ENCODE measurements around the gene CBFB. TPM values are rescaled to one million over a fixed set of nuclear protein-coding genes. Genes with fewer than 3 reads are reported as not detected.

Gene CBFB
- total and polyA plus RNA-seq, 2 of the 13 experiments (the other 11 are each of a cell fraction or from before 2014, with no cell fraction given), result 22.1 to 70.8 TPM

DNA sequence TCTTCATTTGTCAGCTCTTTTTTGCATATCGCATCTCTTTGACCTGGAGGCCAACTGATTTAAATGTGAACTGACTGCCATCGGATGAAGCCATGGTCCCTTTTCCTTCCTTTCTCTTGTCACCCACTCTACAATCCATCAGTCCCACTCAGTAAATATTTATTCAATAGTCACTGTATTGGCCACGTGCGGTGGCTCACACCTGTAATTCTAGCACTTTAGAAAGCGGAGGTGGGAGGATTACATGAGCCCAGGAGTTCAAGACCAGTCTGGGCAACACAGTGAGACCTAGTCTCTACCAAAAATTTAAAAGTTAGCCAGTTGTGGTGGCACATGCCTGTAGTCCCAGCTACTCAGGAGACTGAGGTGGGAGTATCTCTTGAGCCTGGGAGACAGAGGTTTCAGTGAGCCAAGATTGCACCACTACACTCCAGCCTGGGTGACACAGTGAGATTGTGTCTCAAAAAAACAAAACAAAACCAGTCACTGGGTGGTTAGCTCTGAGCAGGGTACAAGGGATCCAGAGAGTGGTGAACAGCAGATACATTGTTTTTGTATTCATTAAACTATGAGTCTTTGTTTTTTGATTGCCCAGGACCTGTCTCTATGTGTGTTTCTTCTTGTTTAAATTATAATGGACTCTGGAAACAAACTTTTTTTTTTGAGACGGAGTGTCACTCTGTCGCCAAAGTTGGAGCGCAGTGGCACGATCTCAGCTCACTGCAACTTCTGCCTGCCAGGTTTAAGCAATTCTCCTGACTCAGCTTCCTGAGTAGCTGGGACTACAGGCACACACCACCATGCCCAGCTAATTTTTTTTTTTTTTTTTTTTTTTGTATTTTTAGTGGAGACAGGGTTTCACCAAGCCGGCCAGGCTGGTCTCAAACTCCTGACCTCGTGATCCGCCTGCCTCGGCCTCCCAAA lies 87.7 kb downstream of the CBFB start (continued):
- TF ChIP-seq FOXC1 (CRISPR knock-in tag; IDR thresholded peaks at IDR 0.05; ENCODE audit: borderline replicate concordance) (no peak), PHF21A (CRISPR knock-in tag; IDR thresholded peaks at IDR 0.05) (peak; percentile 20; the same call in 1 of the 2 replicates), ZNF451 (CRISPR knock-in tag; IDR thresholded peaks at IDR 0.05) (no peak), NCOA1 (CRISPR knock-in tag; IDR thresholded peaks at IDR 0.05) (no peak), EZH2 (conservative IDR thresholded peaks at IDR 0.05; ENCODE audit: low read depth, low read length) (no peak), SRY (CRISPR knock-in tag; IDR thresholded peaks at IDR 0.05) (no peak), TBX2 (CRISPR knock-in tag; IDR thresholded peaks at IDR 0.05; ENCODE audit: borderline replicate concordance) (peak; percentile 87), ZNF121 (CRISPR knock-in tag; IDR thresholded peaks at IDR 0.05) (peak; percentile 17; the same call in 1 of the 2 replicates), ZBTB38 (CRISPR knock-in tag; IDR thresholded peaks at IDR 0.05) (peak; percentile 78)
- TF ChIP-seq, protein P1, sequence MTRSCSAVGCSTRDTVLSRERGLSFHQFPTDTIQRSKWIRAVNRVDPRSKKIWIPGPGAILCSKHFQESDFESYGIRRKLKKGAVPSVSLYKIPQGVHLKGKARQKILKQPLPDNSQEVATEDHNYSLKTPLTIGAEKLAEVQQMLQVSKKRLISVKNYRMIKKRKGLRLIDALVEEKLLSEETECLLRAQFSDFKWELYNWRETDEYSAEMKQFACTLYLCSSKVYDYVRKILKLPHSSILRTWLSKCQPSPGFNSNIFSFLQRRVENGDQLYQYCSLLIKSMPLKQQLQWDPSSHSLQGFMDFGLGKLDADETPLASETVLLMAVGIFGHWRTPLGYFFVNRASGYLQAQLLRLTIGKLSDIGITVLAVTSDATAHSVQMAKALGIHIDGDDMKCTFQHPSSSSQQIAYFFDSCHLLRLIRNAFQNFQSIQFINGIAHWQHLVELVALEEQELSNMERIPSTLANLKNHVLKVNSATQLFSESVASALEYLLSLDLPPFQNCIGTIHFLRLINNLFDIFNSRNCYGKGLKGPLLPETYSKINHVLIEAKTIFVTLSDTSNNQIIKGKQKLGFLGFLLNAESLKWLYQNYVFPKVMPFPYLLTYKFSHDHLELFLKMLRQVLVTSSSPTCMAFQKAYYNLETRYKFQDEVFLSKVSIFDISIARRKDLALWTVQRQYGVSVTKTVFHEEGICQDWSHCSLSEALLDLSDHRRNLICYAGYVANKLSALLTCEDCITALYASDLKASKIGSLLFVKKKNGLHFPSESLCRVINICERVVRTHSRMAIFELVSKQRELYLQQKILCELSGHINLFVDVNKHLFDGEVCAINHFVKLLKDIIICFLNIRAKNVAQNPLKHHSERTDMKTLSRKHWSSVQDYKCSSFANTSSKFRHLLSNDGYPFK (CRISPR knock-in tag; IDR thresholded peaks at IDR 0.05; ENCODE audit: borderline replicate concordance), result no peak
